ENCODE measurements around the gene ZNF227.

DNA sequence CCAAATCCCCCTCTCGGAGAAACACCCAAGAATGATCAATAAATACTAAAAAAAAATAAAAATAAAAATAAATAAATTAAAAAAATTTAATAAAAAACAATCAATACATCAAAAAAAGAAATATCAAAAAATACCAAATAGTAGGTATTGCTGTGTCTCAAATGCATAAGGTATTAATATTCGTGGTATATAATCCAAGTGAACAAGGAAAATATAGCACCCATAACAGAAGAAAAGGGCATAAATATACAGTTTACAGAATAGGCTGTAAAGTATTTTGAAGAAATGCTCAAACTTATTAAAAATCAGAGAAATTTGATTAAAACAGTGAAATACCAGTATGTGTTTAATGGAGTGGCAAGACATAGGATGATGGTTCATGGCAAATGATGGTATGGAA lies 7.6 kb upstream of the ZNF227 start:
- no peak for TF ChIP-seq SUZ12 (IDR thresholded peaks at IDR 0.05; ENCODE audit: extremely low read depth, insufficient read depth, insufficient read length)
- TF ChIP-seq YY1 (IDR thresholded peaks at IDR 0.05; ENCODE audit: insufficient read depth, insufficient read length): no peak
- no peak for TF ChIP-seq ZNF274 (IDR thresholded peaks at IDR 0.05; ENCODE audit: low read depth, low read length)
